WERI-Rb-1 (cell line): Measurements from ENCODE around the gene ADAM10.

ENCODE experiments used
- DNase-seq: peaks from one replicate; pipeline ENCODE4 v3.0.0-alpha.2; 2020
- H3K27ac ChIP-seq: fragments of 250-450 bp; sonication (Bioruptor Pico); 2 replicates; pipeline ENCODE4 v1.5.1; 2020; ENCODE audit warnings: mild to moderate bottlenecking, moderate library complexity
- H3K27me3 ChIP-seq: fragments of 250-450 bp; sonication (Bioruptor Pico); 2 replicates; pipeline ENCODE4 v1.5.1; 2021; ENCODE audit warnings: mild to moderate bottlenecking, low read depth, moderate library complexity; ENCODE audit not compliant: insufficient read depth, severe bottlenecking
- H3K36me3 ChIP-seq: fragments of 250-450 bp; sonication (Bioruptor Pico); 2 replicates; pipeline ENCODE4 v1.5.1; 2020; ENCODE audit warnings: mild to moderate bottlenecking, moderate library complexity
- H3K4me3 ChIP-seq: 2 replicates; pipeline ENCODE4 v1.5.1; 2011; ENCODE audit warnings: low read depth, mild to moderate bottlenecking, control low read depth, low read length
- H3K9me3 ChIP-seq: fragments of 250-450 bp; sonication (Bioruptor Pico); 2 replicates; pipeline ENCODE4 v1.5.1; 2021; ENCODE audit warnings: mild to moderate bottlenecking, moderate library complexity; ENCODE audit not compliant: severe bottlenecking
- CTCF ChIP-seq: IDR thresholded peaks from 2 replicates; pipeline ENCODE4 v1.5.1; 2011; ENCODE audit warnings: low read depth, mild to moderate bottlenecking, control low read depth, inconsistent platforms, low read length

The ADAM10 gene

DNA sequence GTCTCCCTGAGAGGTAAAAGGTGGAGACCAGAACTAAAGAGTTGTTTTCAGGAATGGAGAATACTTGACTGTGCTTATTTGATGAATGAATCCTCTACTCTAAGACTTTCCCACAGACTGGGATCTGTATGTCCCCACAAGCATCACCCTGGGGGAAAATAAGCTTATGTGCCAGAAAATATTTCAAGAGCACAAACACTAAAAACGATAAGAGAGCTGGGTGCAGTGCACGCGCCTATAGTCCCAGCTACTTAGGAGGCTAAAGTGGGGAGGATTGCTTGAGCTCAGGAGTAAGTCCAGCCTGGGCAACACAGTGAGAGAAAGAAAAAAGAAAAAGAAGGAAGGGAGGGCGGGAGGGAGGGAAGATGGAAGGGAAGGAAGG is 150.7 kb downstream of the ADAM10 start:
- DNase-seq, result no peak
- H3K36me3 ChIP-seq, result peaks cover 20% of the 10 kb centered on the region

GRCh38 chr15:58597943-58598828 is 151.3 kb downstream of the ADAM10 start:
- Histone ChIP-seq H3K36me3 (peaks cover 16% of the 10 kb centered on the region), H3K9me3 (no peaks in the 10 kb centered on the region), H3K4me3 (no peak overlapping the region), H3K27ac (no peak overlapping the region), H3K27me3 (no peaks in the 10 kb centered on the region)
- no peak for DNase-seq
- TF ChIP-seq CTCF, result no peak

More for the DNA sequence above, 150.7 kb downstream of the ADAM10 start:
- no peaks in the 10 kb centered on the region for H3K9me3 ChIP-seq
- no peaks in the 10 kb centered on the region for H3K27me3 ChIP-seq
- no peak for TF ChIP-seq CTCF
- H3K27ac ChIP-seq, result no peak overlapping the region
- H3K4me3 ChIP-seq, result no peak overlapping the region

DNA sequence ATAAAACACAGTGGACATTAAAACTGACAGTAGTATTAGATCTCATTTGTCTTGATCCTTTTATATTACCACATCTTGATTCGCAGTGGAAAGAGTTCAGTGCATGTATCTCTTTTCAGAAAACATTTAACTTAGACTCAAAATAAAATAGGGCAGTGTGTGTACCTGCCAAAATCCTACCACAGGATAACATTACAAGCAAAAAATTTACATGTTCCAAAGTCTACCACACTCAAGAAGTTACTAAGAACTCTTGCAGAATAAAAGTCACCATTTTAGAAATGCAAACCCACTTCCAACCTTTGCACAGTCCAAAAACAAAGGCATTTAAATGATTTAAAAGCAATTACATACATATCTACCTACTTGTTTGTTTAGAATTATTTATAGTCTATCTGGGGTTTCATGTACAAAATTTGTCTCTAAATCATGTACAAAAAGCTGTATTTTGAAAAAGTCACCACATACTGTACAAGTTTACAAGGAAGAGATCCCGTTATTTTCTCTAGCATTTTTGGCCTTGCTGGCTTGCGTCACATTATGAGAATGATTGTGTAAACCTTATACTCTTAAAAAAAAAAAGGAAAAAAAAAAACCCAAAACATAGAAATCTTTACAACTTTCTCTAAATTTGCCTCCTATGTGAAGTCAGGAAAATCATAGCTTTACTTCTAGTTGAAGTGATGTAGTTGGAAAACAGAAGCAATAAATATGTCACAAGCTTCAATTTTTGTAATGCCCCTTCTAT is 153.8 kb downstream of the ADAM10 start:
- Histone ChIP-seq H3K27ac (no peak overlapping the region), H3K9me3 (no peaks in the 10 kb centered on the region), H3K36me3 (peaks cover 13% of the 10 kb centered on the region), H3K4me3 (no peak overlapping the region), H3K27me3 (no peaks in the 10 kb centered on the region)
- no peak for DNase-seq
- no peak for TF ChIP-seq CTCF

- H3K4me3 ChIP-seq, result no peak overlapping the region
- no peak for TF ChIP-seq CTCF
- peaks cover 13% of the 10 kb centered on the region for H3K36me3 ChIP-seq
- no peaks in the 10 kb centered on the region for H3K27me3 ChIP-seq
- no peak for DNase-seq
- no peaks in the 10 kb centered on the region for H3K9me3 ChIP-seq
- no peak overlapping the region for H3K27ac ChIP-seq
Measured at GRCh38 chr15:58594898-58595297, 154.6 kb downstream of the ADAM10 start.

- Histone ChIP-seq H3K27me3 (no peaks in the 10 kb centered on the region), H3K9me3 (no peaks in the 10 kb centered on the region), H3K4me3 (no peak overlapping the region), H3K36me3 (peaks cover 13% of the 10 kb centered on the region), H3K27ac (no peak overlapping the region)
- no peak for TF ChIP-seq CTCF
- DNase-seq, result no peak
Measured at GRCh38 chr15:58593870-58594269, 155.6 kb downstream of the ADAM10 start.
